ENCODE data around the gene OTOP2.

DNA sequence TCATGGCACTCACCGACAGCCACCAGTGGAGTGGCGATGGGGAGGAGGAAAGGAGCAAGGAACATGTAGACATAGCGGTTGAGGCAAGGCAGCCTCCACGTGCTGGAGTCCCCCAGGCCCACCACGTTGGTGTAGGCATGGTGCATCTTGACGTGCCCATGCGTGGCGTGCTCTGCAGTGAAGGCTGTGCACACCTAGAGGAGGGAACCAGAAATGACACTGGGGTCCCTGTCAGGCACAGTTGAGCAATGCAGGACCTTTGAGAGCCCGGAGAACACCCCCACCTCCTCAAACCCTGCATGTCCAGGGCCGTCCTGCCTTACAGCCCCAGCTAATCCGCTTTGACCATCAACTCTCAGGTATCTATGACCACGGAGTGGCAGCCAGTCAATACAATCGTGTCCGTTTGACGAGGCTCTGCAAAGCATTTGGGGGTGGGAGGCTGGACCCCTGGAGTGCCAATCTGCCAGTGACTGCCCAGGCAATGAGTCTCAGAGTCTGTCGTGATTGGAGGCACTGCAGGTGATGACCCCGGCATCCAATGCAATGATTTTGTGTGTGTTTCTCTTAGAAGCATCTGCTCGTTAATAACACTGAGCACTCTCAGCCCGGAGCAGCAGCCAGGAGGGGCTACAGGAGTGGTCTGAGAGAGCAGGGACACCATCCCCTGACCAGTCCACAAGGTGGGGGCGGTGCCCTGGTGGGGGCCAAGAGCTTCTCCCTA lies 41.4 kb upstream of the OTOP2 start:
- no peak for TF ChIP-seq POLR2A (IDR thresholded peaks at IDR 0.05)
- TF ChIP-seq, protein P1, sequence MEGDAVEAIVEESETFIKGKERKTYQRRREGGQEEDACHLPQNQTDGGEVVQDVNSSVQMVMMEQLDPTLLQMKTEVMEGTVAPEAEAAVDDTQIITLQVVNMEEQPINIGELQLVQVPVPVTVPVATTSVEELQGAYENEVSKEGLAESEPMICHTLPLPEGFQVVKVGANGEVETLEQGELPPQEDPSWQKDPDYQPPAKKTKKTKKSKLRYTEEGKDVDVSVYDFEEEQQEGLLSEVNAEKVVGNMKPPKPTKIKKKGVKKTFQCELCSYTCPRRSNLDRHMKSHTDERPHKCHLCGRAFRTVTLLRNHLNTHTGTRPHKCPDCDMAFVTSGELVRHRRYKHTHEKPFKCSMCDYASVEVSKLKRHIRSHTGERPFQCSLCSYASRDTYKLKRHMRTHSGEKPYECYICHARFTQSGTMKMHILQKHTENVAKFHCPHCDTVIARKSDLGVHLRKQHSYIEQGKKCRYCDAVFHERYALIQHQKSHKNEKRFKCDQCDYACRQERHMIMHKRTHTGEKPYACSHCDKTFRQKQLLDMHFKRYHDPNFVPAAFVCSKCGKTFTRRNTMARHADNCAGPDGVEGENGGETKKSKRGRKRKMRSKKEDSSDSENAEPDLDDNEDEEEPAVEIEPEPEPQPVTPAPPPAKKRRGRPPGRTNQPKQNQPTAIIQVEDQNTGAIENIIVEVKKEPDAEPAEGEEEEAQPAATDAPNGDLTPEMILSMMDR (IDR thresholded peaks at IDR 0.05): no peak
- no peak for TF ChIP-seq POLR2AphosphoS5 (IDR thresholded peaks at IDR 0.05)
